ENCODE results near the gene PAM. TPM values are rescaled to one million over a fixed set of nuclear protein-coding genes. Genes with fewer than 3 reads are reported as not detected.

Gene PAM
- total and polyA plus RNA-seq, 2 of the 13 experiments (the other 11 are each of a cell fraction or from before 2014, with no cell fraction given), result 20.2 to 79.1 TPM

GRCh38 chr5:102754767-102755431 is at the start of gene PAM (continued):
- TF ChIP-seq, protein P1, sequence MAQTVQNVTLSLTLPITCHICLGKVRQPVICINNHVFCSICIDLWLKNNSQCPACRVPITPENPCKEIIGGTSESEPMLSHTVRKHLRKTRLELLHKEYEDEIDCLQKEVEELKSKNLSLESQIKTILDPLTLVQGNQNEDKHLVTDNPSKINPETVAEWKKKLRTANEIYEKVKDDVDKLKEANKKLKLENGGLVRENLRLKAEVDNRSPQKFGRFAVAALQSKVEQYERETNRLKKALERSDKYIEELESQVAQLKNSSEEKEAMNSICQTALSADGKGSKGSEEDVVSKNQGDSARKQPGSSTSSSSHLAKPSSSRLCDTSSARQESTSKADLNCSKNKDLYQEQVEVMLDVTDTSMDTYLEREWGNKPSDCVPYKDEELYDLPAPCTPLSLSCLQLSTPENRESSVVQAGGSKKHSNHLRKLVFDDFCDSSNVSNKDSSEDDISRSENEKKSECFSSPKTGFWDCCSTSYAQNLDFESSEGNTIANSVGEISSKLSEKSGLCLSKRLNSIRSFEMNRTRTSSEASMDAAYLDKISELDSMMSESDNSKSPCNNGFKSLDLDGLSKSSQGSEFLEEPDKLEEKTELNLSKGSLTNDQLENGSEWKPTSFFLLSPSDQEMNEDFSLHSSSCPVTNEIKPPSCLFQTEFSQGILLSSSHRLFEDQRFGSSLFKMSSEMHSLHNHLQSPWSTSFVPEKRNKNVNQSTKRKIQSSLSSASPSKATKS (CRISPR knock-in tag; IDR thresholded peaks at IDR 0.05), result no peak
- TF ChIP-seq, protein P2, sequence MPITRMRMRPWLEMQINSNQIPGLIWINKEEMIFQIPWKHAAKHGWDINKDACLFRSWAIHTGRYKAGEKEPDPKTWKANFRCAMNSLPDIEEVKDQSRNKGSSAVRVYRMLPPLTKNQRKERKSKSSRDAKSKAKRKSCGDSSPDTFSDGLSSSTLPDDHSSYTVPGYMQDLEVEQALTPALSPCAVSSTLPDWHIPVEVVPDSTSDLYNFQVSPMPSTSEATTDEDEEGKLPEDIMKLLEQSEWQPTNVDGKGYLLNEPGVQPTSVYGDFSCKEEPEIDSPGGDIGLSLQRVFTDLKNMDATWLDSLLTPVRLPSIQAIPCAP (CRISPR knock-in tag; IDR thresholded peaks at IDR 0.05; ENCODE audit: low read depth), result no peak
- no peak for TF ChIP-seq ATM (IDR thresholded peaks at IDR 0.05; ENCODE audit: borderline replicate concordance)
- TF ChIP-seq KLF13 (CRISPR knock-in tag; IDR thresholded peaks at IDR 0.05), result no peak
- TF ChIP-seq ZNF33A (CRISPR knock-in tag; IDR thresholded peaks at IDR 0.05; ENCODE audit: borderline replicate concordance), result no peak
- no peak; the same call in 1 of the 2 replicates for TF ChIP-seq TOPORS (CRISPR knock-in tag; IDR thresholded peaks at IDR 0.05)
- no peak for TF ChIP-seq ZBTB33 (CRISPR knock-in tag; IDR thresholded peaks at IDR 0.05)
- TF ChIP-seq PHB2 (IDR thresholded peaks at IDR 0.05; ENCODE audit: partially characterized antibody), result no peak
- TF ChIP-seq HNF4A (CRISPR knock-in tag; IDR thresholded peaks at IDR 0.05), result no peak
- no peak for TF ChIP-seq RCOR2 (CRISPR knock-in tag; IDR thresholded peaks at IDR 0.05)
- no peak for TF ChIP-seq ZBTB3 (CRISPR knock-in tag; IDR thresholded peaks at IDR 0.05; ENCODE audit: borderline replicate concordance, low read depth)
- peak; percentile 60; the same call in 1 of the 2 replicates for TF ChIP-seq ZNF784 (CRISPR knock-in tag; IDR thresholded peaks at IDR 0.05; ENCODE audit: borderline replicate concordance)
- TF ChIP-seq CENPBD1 (CRISPR knock-in tag; IDR thresholded peaks at IDR 0.05; ENCODE audit: borderline replicate concordance, low read depth), result no peak
- TF ChIP-seq, protein P3, sequence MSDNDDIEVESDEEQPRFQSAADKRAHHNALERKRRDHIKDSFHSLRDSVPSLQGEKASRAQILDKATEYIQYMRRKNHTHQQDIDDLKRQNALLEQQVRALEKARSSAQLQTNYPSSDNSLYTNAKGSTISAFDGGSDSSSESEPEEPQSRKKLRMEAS (IDR thresholded peaks at IDR 0.05), result peak; percentile 86
- TF ChIP-seq, protein P4, sequence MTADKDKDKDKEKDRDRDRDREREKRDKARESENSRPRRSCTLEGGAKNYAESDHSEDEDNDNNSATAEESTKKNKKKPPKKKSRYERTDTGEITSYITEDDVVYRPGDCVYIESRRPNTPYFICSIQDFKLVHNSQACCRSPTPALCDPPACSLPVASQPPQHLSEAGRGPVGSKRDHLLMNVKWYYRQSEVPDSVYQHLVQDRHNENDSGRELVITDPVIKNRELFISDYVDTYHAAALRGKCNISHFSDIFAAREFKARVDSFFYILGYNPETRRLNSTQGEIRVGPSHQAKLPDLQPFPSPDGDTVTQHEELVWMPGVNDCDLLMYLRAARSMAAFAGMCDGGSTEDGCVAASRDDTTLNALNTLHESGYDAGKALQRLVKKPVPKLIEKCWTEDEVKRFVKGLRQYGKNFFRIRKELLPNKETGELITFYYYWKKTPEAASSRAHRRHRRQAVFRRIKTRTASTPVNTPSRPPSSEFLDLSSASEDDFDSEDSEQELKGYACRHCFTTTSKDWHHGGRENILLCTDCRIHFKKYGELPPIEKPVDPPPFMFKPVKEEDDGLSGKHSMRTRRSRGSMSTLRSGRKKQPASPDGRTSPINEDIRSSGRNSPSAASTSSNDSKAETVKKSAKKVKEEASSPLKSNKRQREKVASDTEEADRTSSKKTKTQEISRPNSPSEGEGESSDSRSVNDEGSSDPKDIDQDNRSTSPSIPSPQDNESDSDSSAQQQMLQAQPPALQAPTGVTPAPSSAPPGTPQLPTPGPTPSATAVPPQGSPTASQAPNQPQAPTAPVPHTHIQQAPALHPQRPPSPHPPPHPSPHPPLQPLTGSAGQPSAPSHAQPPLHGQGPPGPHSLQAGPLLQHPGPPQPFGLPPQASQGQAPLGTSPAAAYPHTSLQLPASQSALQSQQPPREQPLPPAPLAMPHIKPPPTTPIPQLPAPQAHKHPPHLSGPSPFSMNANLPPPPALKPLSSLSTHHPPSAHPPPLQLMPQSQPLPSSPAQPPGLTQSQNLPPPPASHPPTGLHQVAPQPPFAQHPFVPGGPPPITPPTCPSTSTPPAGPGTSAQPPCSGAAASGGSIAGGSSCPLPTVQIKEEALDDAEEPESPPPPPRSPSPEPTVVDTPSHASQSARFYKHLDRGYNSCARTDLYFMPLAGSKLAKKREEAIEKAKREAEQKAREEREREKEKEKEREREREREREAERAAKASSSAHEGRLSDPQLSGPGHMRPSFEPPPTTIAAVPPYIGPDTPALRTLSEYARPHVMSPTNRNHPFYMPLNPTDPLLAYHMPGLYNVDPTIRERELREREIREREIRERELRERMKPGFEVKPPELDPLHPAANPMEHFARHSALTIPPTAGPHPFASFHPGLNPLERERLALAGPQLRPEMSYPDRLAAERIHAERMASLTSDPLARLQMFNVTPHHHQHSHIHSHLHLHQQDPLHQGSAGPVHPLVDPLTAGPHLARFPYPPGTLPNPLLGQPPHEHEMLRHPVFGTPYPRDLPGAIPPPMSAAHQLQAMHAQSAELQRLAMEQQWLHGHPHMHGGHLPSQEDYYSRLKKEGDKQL (CRISPR knock-in tag; IDR thresholded peaks at IDR 0.05; ENCODE audit: low read depth), result no peak
- no peak for TF ChIP-seq ZNF749 (CRISPR knock-in tag; IDR thresholded peaks at IDR 0.05; ENCODE audit: borderline replicate concordance)
- TF ChIP-seq TARDBP (CRISPR knock-in tag; IDR thresholded peaks at IDR 0.05), result no peak
